ENCODE results near the gene MGAT3.

- no peak for TF ChIP-seq CTCF (CRISPR knock-in tag; IDR thresholded peaks at IDR 0.05)
- TF ChIP-seq PRPF4 (IDR thresholded peaks at IDR 0.05; ENCODE audit: low read depth, low read length, poor library complexity, severe bottlenecking) = no peak
- no peak for TF ChIP-seq ZNF468 (CRISPR knock-in tag; IDR thresholded peaks at IDR 0.05)
- no peak for TF ChIP-seq TIGD3 (CRISPR knock-in tag; IDR thresholded peaks at IDR 0.05; ENCODE audit: borderline replicate concordance)
- TF ChIP-seq KDM5A (IDR thresholded peaks at IDR 0.05; ENCODE audit: borderline replicate concordance, low read length) = no peak
- TF ChIP-seq ZNF660 (CRISPR knock-in tag; IDR thresholded peaks at IDR 0.05; ENCODE audit: borderline replicate concordance, low read depth) = no peak
- TF ChIP-seq ZNF737 (CRISPR knock-in tag; IDR thresholded peaks at IDR 0.05; ENCODE audit: borderline replicate concordance) = no peak
- TF ChIP-seq ZBTB2 (CRISPR knock-in tag; IDR thresholded peaks at IDR 0.05; ENCODE audit: low read depth) = no peak
- TF ChIP-seq, protein P1, sequence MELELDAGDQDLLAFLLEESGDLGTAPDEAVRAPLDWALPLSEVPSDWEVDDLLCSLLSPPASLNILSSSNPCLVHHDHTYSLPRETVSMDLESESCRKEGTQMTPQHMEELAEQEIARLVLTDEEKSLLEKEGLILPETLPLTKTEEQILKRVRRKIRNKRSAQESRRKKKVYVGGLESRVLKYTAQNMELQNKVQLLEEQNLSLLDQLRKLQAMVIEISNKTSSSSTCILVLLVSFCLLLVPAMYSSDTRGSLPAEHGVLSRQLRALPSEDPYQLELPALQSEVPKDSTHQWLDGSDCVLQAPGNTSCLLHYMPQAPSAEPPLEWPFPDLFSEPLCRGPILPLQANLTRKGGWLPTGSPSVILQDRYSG (CRISPR knock-in tag; IDR thresholded peaks at IDR 0.05) = no peak
- no peak for TF ChIP-seq ATF4 (CRISPR knock-in tag; IDR thresholded peaks at IDR 0.05)
- TF ChIP-seq RAD21 (CRISPR knock-in tag; IDR thresholded peaks at IDR 0.05) = no peak
- no peak for TF ChIP-seq ZBTB1 (CRISPR knock-in tag; IDR thresholded peaks at IDR 0.05; ENCODE audit: borderline replicate concordance)
- no peak for TF ChIP-seq ZNF20 (CRISPR knock-in tag; IDR thresholded peaks at IDR 0.05)
- TF ChIP-seq, protein P2, sequence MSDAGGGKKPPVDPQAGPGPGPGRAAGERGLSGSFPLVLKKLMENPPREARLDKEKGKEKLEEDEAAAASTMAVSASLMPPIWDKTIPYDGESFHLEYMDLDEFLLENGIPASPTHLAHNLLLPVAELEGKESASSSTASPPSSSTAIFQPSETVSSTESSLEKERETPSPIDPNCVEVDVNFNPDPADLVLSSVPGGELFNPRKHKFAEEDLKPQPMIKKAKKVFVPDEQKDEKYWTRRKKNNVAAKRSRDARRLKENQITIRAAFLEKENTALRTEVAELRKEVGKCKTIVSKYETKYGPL (CRISPR knock-in tag; IDR thresholded peaks at IDR 0.05) = no peak
Observed at GRCh38 chr22:39422101-39422500, 34.7 kb upstream of the MGAT3 start.
